HTERT RPE-1 (cell line): ENCODE measurements around the gene CEP135.
"Not testable (repeated sequence)": the region's sequence is repeated elsewhere in the genome, so short reads cannot be mapped to it uniquely, and the experiment has no call there.

Experiments
- in situ Hi-C: fragments of 300-500 bp; cut with MboI; formaldehyde crosslinking; loops from 4 replicates; pipeline ENCODE4 v1.14.3; 2020; ENCODE audit warnings: low sequenced_read_pairs

The CEP135 gene

DNA sequence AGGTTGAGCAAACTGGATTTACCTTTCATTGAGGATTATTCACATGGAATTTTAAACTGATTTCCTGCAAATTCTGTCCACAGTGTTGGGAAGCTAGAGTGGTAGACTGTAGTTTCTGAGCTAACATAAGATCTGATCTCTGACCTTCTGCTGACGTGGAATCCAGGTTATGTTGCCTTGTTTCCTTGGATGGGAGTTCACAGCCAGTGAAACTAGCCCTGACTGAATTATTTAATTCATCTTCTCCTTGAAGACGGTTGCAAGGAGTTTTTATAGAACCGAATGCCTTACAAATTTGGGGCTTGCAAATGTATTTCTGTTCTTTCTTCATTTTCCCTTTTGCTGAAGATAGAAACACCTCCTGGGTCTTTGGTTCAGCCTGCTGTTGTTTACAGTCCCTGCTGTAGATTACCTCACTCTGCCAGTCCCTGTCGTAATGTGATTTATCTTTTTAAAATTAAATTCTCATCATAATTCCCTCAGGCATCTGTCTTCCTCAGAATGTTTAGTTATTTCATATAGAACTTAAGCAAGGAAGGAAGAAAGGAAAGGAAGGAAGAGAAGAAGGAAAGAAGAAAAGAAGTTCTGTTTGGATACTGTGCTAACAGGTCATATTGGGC lies 113.9 kb downstream of the CEP135 start:
- in situ Hi-C loops: no loop called here

DNA sequence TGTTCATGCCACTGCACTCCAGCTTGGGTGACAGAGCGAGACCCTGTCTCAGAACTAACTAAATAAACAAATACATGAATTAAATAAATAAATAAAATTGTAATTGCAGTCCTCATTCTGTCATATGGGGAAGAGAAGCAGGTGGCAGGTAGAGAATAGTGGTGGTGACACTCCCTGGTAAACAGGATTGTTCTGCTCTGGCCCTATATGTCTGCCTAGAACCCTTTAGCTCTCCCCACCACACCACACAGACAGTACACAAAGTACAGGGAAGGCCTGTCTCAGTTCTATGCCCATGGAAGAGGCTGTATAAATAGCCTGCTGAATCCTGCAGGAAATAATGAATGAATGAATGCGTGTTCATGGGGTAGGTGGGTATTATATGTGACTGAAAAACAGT lies 117.7 kb downstream of the CEP135 start:
- in situ Hi-C loops: no loop called here

DNA sequence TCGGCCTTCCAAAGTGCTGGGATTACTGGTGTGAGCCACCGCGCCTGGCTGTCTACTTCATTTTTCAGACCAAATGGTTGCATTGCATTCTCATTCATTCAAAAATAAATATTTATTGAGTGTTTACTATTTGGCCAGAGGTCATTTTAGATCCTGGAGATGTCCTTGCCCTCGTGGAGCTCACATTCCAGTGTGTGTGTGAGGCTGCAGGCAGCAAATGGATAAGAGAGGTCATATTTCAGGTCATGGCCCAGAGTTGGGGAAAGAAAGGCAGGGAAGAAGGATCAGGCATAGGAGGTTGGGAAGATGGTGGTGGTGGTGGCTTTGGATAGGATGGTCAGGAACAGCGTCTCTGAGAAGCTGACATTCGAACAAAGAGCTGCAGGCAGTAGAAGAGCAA lies 119.1 kb downstream of the CEP135 start:
- in situ Hi-C loops: no loop called here

- in situ Hi-C loops: not testable (repeated sequence)
Observed at GRCh38 chr4:56072730-56073129, 124.0 kb downstream of the CEP135 start.

DNA sequence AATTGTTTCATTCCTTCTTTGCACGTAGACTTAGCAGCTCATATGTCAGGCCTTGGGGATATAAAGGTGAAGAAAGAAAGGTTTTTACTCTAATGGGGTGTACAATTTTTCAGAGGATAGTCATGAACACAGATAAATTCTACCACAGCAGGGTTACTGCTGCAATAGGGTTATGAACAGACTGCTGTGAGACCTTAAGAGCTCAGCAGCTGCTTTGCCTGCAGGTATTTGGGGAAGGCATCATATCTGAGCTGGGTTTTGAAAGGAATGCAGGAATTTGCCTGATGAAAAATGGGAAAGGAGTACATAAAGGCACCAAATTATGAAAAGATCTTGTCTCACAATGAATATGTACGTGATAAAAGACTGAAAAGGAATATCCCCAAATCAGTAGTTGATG lies 128.9 kb downstream of the CEP135 start:
- in situ Hi-C loops: no loop called here

GRCh38 chr4:56078866-56079265 lies 130.1 kb downstream of the CEP135 start:
- in situ Hi-C loops: no loop called here

DNA sequence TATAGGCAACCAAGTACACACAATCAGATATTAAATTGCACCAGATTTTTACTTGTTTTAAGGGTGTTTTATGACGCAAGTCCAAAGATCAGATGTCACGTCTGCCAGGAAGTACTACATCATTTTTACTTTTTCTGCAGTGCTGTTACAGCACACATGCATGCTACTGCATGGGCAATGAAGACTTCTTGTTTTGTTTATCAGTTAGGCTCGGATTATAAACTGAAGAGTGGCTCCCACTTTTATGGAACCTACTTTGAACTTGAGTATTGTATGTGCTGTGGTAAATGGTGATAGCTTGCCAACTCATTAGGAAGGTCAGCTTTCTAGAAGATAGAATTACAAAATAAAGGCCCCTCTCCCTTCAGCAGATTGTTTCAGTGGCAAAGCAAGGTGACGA lies 131.6 kb downstream of the CEP135 start:
- in situ Hi-C loops: no loop called here

GRCh38 chr4:56082829-56083228 lies 134.1 kb downstream of the CEP135 start:
- in situ Hi-C loops: no loop called here
